GM18858 (cell line): ENCODE results near the gene SETDB2.
"Not testable (repeated sequence)": the region's sequence is repeated elsewhere in the genome, so short reads cannot be mapped to it uniquely, and the experiment has no call there.

Experiments
- ATAC-seq: cut with Tn5 transposase; IDR thresholded peaks from one replicate; pipeline ENCODE4 v1.9.1; 2021; ENCODE audit not compliant: unreplicated experiment

The SETDB2 gene

DNA sequence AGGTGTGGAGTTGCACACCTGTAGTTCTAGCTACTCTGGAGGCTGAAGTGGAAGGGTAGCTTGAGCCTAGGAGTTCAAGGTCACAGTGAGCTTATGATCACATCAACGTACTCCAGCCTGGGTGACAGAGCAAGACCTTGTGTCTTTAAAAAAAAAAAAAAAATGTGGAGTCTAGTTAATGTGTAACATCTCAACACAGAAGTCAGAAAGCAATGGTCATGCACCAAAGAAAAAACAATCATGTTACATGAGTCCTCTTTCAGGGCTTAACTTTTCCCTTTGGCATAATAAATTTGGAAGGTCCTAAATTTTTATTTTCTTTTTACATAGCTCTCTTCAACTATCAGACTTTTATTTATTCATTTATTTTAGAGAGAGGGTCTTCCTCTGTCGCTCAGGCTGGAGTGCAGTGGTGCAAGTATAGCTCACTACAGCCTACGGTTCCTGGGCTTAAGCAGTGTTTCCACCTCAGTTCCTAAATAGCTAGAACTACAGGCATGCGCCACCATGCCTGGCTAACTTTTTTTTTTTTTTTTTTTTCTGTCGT is 22.3 kb downstream of the SETDB2 start:
- no peak for ATAC-seq

DNA sequence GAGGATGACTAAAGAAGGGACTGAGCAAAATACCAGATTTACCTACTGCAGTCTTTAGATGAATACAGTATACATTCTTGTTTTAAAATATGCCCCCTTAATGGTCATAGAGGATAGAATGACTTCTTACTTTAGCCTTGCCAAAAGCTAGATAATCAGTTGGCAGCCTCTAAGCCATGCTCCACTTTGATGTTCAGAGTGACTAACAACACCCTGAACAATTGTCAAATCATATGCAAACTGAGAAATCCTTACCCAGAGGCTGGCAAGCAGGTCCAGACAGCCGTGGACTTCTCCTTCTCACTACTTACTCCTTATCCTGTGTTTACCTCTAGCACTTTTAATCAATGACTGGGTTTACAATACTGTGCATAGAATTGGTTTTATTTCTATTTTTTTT is 28.1 kb downstream of the SETDB2 start:
- ATAC-seq = no peak

DNA sequence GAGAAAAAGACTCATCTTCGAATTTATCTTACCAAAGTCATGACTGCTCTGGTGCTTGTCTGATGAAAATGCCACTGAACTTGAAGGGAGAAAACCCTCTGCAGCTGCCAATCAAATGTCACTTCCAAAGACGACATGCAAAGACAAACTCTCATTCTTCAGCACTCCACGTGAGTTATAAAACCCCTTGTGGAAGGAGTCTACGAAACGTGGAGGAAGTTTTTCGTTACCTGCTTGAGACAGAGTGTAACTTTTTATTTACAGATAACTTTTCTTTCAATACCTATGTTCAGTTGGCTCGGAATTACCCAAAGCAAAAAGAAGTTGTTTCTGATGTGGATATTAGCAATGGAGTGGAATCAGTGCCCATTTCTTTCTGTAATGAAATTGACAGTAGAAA is 32.5 kb downstream of the SETDB2 start:
- no peak for ATAC-seq

DNA sequence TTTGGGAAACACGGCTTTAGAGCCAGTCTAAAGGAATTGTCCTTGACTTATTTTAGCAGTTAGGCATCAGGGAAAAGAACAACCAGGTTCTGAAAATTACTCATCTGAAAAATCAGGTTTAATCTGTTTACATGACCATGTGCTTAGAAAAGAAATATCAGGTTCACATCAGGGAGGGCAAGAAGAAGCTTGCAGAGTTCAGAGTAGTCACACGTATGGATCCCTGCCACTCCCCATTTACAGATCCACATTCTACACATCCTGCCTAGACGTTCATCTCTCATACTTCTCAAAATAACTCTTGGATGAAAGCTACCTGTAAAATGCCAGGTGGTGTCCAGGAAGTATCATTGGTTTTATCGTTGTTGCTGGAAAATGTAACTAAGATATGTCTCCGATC is 37.7 kb downstream of the SETDB2 start:
- no peak for ATAC-seq

DNA sequence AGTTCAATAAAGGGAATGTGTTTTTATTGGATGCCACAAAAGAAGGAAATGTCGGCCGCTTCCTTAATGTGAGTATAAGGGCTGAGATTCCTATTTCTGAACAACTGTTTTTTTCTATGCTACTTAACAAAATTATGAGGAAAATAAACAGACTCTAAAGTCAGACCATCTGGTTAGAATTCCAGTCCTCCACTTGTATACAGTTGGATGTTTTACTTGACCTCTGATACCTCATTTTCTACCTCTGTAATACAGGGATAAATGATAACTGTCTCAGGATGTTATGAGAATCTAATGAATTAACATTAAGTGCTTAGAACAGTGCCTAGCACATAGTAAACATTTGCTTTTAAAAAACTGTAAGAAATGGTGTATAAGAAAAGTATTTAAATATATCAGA is 44.5 kb downstream of the SETDB2 start:
- ATAC-seq = no peak

DNA sequence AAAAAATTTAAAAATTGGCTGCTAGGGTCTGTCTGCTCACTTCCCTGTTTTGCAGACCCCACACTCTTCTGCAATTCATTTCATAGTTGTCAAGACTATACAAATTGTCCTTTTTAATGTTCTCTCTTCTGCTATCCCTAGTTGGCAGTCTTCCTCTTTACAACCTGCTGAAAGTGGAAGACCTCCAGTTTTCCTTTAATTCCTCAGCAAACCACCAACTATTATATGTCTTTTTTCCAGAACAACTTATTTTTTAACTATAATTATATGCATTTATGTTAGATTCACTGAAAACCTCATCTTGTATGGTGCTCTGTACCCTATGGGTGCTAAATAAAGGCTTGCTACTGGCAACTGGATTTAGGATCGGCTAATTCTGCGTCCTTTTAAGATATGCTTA is 50.6 kb downstream of the SETDB2 start:
- no peak for ATAC-seq

DNA sequence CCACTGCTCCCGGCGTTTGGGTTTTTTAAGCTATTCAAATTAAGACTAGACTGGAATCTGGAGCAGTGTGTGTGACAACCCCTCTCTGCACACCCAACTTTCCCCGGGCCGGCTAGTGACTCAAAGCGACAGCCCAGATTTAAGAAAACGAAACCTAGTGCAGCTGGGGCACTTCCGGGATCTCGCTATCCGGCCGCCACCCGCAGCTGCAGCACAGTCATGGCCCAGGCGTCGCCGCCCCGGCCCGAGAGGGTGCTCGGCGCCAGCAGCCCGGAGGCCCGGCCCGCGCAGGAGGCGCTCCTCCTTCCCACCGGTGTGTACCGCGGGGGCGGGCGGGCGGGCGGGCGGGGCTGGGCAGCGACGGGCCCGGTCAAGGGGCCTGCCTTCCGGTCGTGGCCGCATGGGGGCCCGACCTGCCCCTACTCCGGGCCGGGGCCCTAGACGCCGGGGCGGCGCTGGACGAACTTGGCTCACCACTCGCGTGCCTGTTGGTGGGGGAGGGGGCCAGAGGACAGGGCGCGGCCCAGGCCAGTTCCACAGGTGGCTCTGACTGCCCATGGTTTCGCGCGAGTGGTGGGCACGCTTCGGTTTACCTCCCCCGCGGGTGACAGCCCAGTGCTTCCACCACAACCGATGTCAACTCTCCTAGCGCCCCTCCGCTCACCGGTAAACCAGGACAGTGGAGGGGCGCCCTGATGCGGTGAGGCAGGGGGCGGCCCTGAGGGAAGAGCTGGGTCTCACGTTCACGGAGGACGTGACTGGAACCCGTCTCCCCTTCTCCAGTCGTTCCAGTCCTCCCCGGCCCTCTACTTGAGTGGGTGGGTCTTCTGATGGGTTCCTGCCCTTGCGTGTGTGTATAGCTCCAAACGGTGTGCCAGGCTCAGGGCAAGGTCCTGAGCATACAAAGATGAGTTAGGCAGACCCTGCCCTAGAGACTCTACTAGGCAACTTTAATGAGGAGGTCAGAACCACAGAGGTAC is 52.0 kb downstream of the SETDB2 start, which contains the start of gene PHF11:
Gene PHF11, plus strand, starts transcription at position 171 of the 980 bp plus-strand sequence. Its CDS starts 49 bp downstream, at position 220.
- ATAC-seq = peak; percentile 79

DNA sequence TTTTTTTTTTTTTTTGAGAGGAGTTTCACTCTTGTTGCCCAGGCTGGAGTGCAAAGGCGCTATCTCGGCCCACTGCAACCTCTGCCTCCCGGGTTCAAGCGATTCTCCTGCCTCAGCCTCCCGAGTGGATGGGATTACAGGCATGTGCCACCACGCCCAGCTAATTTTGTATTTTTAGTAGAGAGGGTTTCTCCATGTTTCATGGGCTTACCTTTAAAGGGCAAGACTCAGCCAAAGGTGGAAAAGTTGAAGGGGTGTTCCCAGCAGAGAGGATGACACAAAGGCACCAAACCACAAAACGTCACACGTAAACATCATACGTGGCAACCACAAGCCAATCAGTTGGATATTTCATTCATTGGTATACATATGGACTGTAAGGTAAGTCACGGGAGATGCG is 52.8 kb downstream of the SETDB2 start:
- not testable (repeated sequence) for ATAC-seq

DNA sequence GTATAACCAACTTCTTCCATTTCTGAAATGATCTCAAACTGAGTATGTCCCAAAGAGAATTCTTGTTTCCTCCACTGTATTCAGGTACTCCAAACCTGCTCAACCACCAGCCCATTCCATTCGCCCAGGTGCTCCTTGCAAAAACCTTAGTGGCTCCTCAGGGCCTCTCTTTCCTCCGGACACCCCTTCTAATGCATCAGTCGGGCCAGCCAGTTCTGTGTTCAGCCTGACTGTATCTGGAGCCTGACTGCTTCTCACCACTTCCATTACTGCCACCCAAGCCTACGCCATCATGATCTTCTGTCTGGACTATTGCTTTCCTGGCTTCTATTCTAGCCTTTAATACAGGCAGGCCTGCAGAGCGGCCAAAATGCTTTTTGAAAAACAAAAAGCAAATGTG is 53.2 kb downstream of the SETDB2 start:
- ATAC-seq = no peak

DNA sequence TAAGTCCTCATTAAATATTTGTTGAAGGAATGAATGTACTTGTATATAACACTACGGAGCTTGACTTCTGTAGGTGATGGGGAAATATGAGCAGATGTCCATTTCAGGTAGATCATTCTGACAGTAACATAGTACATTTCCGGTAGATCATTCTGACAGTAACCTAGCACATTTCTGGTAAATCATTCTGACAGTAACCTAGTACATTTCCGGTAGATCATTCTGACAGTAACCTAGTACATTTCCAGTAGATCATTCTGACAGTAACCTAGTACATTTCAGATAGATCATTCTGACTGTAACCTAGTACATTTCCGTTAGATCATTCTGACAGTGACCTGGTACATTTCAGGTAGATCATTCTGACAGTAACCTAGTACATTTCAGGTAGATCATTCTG is 54.1 kb downstream of the SETDB2 start:
- ATAC-seq = no peak

DNA sequence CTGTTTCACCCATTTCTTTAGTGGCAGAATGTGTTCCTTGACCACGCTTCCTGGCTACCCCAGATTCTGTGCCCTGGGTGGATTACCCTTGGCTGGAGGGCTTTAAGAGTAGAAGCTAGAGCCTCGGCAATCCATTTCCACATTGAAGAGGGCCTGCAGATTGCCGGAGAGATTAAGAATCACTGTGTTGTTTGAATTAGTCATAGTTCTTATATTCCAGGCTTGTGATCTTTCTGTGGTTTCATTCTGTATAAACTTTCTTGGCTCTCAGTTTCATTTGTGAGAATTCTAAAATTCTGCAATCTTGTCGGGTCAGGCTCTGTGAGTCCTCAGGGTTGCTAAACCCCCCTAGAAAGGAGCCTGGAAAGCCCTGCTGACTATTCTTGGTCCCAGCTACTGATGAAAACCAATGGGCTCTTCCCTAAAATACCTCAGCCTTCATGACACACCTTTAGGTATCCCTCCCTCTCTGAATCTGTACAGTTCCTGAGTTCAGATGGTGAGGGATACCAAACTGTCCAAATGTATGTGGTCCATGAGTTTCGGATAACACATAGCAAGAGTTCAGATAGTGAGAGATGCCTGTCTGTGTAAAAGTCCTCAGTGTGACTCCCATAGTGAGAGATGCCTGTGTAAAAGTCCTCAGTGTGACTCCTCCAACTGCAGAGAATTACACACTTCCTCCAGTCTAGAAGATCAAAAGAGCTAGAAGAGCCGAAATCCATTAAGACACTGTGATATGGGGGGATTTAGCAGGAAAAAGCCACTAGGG is 56.0 kb downstream of the SETDB2 start:
- no peak for ATAC-seq

DNA sequence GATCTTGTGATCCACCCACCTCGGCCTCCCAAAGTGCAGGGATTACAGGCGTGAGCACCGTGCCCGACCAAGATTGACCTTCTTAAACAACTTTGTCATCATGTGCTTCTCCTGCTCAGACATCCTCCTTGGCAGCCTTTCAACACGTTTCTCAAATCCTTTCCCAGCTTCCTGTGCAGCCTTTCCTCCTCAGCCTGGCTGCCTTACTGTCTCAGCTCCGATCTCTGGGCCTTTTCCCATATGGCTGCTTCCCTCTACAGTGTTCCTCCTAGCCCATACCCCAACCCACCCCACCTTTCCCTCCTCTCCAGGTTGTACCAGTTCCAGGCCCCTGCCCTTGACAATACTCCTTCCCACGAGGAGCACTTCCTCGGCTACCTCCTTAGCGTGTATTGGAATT is 58.9 kb downstream of the SETDB2 start:
- ATAC-seq = no peak

DNA sequence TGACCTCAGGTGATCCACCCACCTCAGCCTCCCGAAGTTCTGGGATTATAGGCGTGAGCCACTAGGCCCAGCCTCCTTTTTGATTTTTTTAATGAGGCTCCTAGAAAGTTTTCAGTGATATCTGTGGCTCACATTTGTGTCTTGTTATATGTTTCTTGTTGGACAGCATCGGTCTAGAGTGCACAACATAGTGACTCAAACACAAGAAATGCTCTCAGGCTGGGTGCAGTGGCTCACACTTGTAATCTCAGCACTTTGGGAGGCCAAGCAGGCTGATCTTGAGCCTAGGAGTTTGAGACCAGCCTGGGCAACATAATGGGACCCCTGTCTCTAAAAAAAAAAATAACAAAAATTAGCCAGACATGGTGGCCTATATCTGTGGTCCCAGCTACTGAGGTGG is 59.9 kb downstream of the SETDB2 start:
- no peak for ATAC-seq

DNA sequence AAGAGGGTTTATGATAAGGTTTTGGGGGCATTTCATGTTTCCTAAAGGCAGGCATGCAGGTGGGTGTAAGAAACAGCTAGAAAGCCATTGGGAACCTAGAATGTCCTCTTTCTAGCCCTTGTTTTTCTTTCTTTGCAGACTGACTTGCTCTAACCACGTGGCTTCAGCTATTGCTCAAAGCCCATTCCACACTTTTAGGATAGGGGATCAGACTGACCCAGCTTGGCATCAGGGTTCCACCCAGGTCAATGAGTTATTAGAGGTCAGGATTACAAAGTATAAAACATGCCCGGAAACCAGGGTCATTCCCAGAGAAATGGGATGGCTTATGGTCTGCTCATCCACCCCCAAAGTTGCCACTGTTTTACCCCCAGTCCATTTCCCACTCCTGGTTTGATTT is 68.5 kb downstream of the SETDB2 start:
- no peak for ATAC-seq

DNA sequence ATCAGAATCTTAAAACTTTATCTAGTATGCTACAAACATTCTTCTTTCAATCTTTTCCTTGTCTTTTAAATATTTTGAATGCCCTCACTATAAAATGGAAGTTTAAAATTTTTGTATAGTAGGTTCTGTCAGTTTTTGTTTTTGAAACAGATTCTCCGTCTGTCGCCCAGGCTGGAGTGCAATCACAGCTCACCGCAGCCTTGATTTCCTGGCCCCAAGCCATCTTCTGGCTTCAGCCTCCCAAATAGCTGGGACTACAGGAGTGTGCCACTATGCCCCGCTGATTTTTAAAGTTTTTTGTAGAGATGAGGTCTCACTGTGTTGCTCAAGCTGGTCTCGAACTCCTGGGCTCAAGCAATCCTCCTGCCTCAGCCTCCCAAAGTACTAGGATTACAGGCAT is 72.4 kb downstream of the SETDB2 start:
- ATAC-seq = no peak

DNA sequence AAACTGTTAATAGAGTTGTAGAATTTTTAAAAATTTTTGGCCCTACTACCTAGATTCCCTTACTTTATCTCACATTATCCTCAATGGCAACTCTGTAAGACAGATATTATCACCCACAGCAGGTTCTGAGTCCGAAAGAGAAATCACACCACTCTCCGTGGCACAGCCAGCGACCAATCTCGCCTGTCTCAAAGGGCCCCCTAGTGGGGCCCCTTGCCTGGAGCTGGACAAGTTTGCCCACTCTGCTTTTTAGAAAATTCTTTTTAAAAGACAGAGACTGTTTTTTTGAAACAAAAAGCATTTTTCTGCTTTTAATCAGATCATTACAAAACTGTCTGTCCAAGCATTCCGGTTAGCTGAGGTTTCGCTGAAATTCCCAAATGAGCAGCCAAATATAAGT is 73.4 kb downstream of the SETDB2 start:
- no peak for ATAC-seq

DNA sequence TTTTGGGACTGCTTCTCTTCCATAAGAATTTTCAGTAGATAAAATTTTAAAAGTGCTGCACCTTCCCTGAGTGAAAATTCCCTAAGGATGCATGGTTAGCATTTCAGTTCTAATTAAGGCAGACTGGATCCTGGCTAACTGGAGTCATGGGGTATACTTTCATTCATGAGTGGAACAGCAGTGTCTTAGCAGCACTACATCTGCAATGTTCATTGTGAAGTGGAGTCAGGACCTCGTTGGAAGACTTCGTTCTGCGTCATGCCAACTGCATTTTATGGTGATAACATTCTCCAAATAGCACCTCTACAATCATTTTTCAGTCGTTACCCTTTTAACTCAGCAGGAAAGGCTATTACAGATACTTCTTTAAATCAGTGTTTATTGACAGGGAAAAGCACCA is 77.2 kb downstream of the SETDB2 start:
- ATAC-seq = no peak

DNA sequence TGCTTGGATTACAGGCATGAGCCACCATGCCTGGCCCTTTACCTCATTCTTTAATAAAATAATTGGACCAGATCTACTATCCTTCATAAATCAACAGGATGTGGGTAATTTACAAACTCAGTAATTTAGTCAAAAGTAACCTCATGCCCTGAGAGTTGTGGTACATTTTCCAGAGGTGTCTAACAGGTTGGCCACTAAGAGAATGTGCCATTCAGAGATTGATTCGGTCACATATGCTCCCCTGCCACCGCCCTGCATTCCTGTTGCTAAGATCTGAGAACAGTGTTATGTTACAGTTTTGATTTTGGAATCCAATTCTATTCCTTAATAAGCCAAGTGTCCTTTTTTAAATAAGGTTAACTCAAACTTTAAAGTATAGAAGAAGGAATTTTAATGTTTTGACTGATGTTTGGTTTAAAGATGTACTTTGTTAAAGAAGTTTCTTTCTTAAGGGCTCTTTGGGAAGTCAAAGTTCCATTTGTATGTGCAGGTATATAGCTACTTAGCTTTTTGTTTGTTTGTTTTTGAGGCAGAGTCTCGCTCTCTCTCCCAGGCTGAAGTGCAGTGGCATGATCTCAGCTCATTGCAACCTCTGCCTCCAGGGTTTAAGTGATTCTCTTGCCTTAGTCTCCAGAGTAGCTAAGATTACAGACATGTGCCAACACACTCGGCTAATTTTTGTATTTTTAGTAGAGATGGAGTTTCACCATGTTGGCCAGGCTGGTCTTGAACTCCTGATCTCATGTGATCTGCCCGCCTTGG is 80.8 kb downstream of the SETDB2 start:
- ATAC-seq = no peak

DNA sequence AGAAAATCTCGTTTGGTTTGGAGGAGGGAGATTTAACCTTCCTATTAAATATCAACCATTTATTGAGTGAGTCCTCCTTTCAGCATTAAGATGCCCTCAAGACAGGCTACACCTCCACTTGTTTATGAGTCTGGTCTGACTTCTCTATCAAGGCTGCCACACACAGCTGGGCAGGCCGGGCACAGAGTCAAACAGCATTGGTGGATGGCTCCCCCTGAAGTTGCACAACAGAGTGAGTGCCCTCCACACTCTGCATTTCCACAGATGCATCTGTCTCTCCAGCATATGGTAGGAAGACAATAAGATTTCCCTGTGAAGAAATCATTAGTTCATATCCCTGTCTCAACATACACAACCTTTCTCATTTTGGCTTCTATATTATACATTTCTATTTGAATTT is 83.0 kb downstream of the SETDB2 start:
- ATAC-seq = no peak

DNA sequence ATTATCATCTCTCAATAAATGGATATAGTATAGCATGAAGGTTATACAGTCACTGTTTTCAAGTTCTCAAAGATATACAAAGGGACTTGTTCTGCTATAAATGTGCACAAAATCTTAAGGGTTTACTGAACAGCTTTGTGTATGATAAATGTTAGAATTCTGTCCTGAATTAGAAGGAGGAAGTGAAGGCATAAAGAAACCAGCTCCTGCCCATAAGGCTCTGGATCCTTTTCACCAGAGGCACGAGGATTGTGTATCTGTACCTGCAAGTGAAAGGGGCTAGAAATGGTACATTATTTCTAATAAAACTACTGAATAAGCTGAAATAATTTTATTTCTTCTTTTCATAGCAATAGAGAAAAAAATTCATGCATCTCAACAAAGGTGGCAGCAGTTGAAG is 84.1 kb downstream of the SETDB2 start:
- ATAC-seq = no peak

DNA sequence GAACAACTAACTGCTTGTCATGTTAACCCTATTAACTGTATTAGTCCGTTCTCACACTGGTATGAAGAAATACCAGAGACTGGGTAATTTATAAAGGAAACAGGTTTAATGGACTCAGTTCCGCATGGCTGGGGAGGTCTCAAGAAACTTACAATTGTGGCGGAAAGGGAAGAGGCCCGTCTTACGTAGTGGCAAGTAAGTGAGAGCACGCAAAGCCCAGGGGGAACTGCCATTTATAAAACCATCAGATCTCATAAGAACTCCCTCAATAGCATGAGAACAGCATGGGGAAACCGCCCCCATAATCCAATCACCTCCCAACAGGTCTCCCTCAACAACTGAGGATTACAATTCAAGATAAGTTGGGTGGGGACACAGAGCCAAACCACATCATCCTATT is 86.4 kb downstream of the SETDB2 start:
- ATAC-seq = peak; percentile 65
